SK-N-SH treated with all-trans-retinoic acid at 6 μM for 48 hours (cell line): ENCODE results near the gene SYTL3.

ENCODE experiments used
- ATAC-seq: fragments of 200-7000 bp; cut with Tn5 transposase; 3 replicates; pipeline ENCODE4 v1.9.1; 2020; ENCODE audit warnings: mild to moderate bottlenecking, moderate library complexity
- ARNTL ChIP-seq: fragments of 450-650 bp; formaldehyde crosslinking; IDR thresholded peaks from 2 replicates; pipeline ENCODE4 v1.5.0; 2020; ENCODE audit warnings: low read depth, mild to moderate bottlenecking, moderate library complexity, borderline replicate concordance
- BACH2 ChIP-seq: fragments of 250-450 bp; sonication (Bioruptor Pico); IDR thresholded peaks from 2 replicates; pipeline ENCODE4 v1.9.0; 2021; ENCODE audit warnings: mild to moderate bottlenecking, borderline replicate concordance
- CREB5 ChIP-seq: fragments of 250-450 bp; sonication (Bioruptor Pico); IDR thresholded peaks from 2 replicates; pipeline ENCODE4 v1.5.1; 2020; ENCODE audit warnings: low read depth, mild to moderate bottlenecking, moderate library complexity
- CSDC2 ChIP-seq: fragments of 250-450 bp; sonication (Bioruptor Pico); IDR thresholded peaks from 2 replicates; pipeline ENCODE4 v1.5.0; 2020; ENCODE audit warnings: mild to moderate bottlenecking, moderate library complexity
- CSRNP3 ChIP-seq: fragments of 250-450 bp; sonication (Bioruptor Pico); IDR thresholded peaks from 2 replicates; pipeline ENCODE4 v1.5.1; 2021; ENCODE audit warnings: mild to moderate bottlenecking, moderate library complexity
- ESRRG ChIP-seq: fragments of 250-450 bp; sonication (Bioruptor Pico); IDR thresholded peaks from 2 replicates; pipeline ENCODE4 v1.6.1; 2021; ENCODE audit warnings: mild to moderate bottlenecking
- GLIS3 ChIP-seq: fragments of 250-450 bp; sonication (Bioruptor Pico); IDR thresholded peaks from 2 replicates; pipeline ENCODE4 v1.5.0; 2020; ENCODE audit warnings: mild to moderate bottlenecking, moderate library complexity
- ISL1 ChIP-seq: fragments of 250-450 bp; sonication (Bioruptor Pico); IDR thresholded peaks from 2 replicates; pipeline ENCODE4 v2.1.2; 2022; ENCODE audit warnings: mild to moderate bottlenecking, moderate library complexity
- OSR1 ChIP-seq: fragments of 250-450 bp; sonication (Bioruptor Pico); IDR thresholded peaks from 2 replicates; pipeline ENCODE4 v1.8.0; 2022; ENCODE audit warnings: moderate library complexity, mild to moderate bottlenecking, inconsistent platforms
- PATZ1 ChIP-seq: fragments of 250-450 bp; sonication (Bioruptor Pico); IDR thresholded peaks from 2 replicates; pipeline ENCODE4 v1.8.0; 2020; ENCODE audit warnings: mild to moderate bottlenecking, moderate library complexity, borderline replicate concordance
- PPARA ChIP-seq: fragments of 250-450 bp; sonication (Bioruptor Pico); IDR thresholded peaks from 2 replicates; pipeline ENCODE4 v1.5.0; 2020; ENCODE audit warnings: mild to moderate bottlenecking, borderline replicate concordance
- RARB ChIP-seq: fragments of 250-450 bp; sonication (Bioruptor Pico); IDR thresholded peaks from 2 replicates; pipeline ENCODE4 v1.8.0; 2021; ENCODE audit warnings: mild to moderate bottlenecking, moderate library complexity
- TCF4 ChIP-seq: fragments of 250-450 bp; sonication (Bioruptor Pico); IDR thresholded peaks from 2 replicates; pipeline ENCODE4 v1.8.0; 2021; ENCODE audit warnings: mild to moderate bottlenecking, moderate library complexity, borderline replicate concordance
- TSHZ2 ChIP-seq: fragments of 250-450 bp; sonication (Bioruptor Pico); IDR thresholded peaks from 2 replicates; pipeline ENCODE4 v1.5.0; 2020; ENCODE audit warnings: mild to moderate bottlenecking, moderate library complexity
- ZC3H10 ChIP-seq: fragments of 250-450 bp; sonication (Bioruptor Pico); IDR thresholded peaks from 2 replicates; pipeline ENCODE4 v1.5.1; 2021; ENCODE audit warnings: mild to moderate bottlenecking, moderate library complexity
- ZFP3 ChIP-seq: fragments of 250-450 bp; sonication (Bioruptor Pico); IDR thresholded peaks from 2 replicates; pipeline ENCODE4 v1.5.0; 2020; ENCODE audit warnings: mild to moderate bottlenecking, moderate library complexity
- ZFP30 ChIP-seq: fragments of 450-650 bp; formaldehyde crosslinking; IDR thresholded peaks from 2 replicates; pipeline ENCODE4 v1.5.0; 2022; ENCODE audit warnings: mild to moderate bottlenecking, moderate library complexity
- ZNF565 ChIP-seq: fragments of 450-650 bp; formaldehyde crosslinking; conservative IDR thresholded peaks from 2 replicates; pipeline ENCODE4 v1.5.0; 2020; ENCODE audit warnings: low read depth, mild to moderate bottlenecking, moderate library complexity
- ZNF70 ChIP-seq: fragments of 450-650 bp; formaldehyde crosslinking; IDR thresholded peaks from 2 replicates; pipeline ENCODE4 v1.5.0; 2020; ENCODE audit warnings: mild to moderate bottlenecking, moderate library complexity
- ZNF8 ChIP-seq: fragments of 450-650 bp; formaldehyde crosslinking; IDR thresholded peaks from 2 replicates; pipeline ENCODE4 v1.5.0; 2020; ENCODE audit warnings: mild to moderate bottlenecking, moderate library complexity
- TF ChIP-seq, protein P1 (sequence below): fragments of 250-450 bp; sonication (Bioruptor Pico); IDR thresholded peaks from 2 replicates; pipeline ENCODE4 v1.8.0; 2021; ENCODE audit warnings: low read depth, mild to moderate bottlenecking, moderate library complexity, borderline replicate concordance

SYTL3 gene

DNA sequence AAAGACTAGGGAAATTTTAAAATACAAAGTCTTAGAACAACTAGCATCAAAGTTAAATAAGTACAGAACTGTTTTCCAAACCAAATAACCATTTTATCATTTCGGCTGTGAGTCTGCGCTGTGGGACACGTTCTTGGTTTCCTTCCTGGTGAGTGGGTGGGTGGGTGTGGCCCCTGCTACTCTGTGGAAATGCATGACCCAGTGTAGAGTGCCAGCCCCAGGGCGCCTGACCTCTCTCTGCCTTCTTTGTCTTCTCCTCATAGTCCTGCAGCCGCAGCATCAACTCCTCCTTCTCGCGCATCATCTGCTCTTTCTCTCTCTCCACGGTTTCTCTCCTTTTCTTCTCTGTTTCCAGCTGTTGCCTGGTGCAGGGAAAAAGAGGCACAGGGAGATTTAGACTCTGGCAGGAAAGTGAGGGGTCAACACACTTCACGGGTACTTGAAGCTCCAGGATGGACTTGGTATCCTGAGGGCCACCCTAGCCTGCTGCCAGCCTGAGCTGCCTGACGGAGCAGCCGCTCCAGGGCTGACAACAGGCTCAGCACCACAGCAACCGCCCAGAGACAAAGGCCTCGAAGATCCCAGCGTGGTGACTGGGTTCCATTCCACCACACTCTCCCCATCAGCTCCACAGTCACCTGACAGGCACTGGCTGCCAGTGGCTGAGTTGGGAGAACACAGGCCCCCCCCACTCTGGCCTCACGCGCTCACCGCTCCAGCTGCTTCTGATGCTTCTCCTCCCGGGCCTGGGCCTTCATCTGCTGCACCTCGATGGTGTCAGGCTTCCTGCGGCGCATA lies 120.9 kb downstream of the SYTL3 start:
- no peak for ATAC-seq
- TF ChIP-seq ZNF70 (CRISPR knock-in tag) = no peak
- no peak for TF ChIP-seq GLIS3 (CRISPR knock-in tag)
- no peak for TF ChIP-seq ZC3H10
- TF ChIP-seq RARB (CRISPR knock-in tag) = no peak
- no peak for TF ChIP-seq OSR1
- no peak for TF ChIP-seq CSDC2 (CRISPR knock-in tag)
- TF ChIP-seq ARNTL = no peak
- no peak for TF ChIP-seq BACH2
- no peak for TF ChIP-seq TCF4 (CRISPR knock-in tag)
- TF ChIP-seq CREB5 = no peak

DNA sequence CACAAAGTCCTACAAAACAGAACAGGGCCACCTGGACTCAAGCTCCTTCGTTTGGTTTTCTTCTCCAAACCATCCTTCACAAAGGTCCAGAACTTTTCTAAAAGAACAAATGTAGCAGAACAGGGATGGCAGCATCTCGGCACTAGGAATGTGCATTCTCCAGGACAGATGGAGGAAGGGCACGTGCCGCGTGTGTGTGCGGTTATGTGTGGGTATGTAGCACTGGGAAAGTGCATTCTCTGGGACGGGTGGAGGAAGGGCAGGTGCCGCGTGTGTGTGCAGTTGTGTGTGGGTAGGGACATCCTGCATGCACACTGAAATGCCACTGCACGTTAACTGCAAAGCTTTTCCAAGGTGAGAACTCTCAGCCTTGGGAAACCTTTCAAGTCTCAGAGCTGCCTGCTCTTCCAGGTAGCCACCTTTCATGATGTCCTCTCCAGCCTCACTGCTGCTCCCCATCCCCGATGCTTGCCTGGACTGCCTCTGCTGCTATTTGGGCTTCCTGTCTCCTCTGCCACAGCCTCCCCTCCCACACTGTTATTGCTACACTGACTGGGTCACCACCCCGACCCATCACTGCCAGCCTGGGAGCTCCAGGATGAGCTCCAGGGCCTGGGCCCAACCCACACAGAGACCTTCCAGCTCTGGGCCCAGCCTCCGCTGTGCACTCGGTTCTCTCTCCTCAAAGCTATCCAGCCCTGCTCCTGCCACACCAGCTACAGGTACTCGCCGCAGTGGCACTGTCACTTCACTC lies 121.7 kb downstream of the SYTL3 start:
- TF ChIP-seq ISL1 (CRISPR knock-in tag) (no peak), PATZ1 (no peak), ZFP3 (no peak), ZNF70 (CRISPR knock-in tag) (no peak), ZNF565 (no peak), ARNTL (no peak), ESRRG (no peak), CSRNP3 (CRISPR knock-in tag) (no peak), ZFP30 (CRISPR knock-in tag) (no peak), OSR1 (no peak), ZC3H10 (no peak), ZNF8 (CRISPR knock-in tag) (no peak), RARB (CRISPR knock-in tag) (no peak), TSHZ2 (CRISPR knock-in tag) (no peak), BACH2 (no peak), PPARA (CRISPR knock-in tag) (no peak), CREB5 (no peak), TCF4 (CRISPR knock-in tag) (no peak)
- TF ChIP-seq, protein P1, sequence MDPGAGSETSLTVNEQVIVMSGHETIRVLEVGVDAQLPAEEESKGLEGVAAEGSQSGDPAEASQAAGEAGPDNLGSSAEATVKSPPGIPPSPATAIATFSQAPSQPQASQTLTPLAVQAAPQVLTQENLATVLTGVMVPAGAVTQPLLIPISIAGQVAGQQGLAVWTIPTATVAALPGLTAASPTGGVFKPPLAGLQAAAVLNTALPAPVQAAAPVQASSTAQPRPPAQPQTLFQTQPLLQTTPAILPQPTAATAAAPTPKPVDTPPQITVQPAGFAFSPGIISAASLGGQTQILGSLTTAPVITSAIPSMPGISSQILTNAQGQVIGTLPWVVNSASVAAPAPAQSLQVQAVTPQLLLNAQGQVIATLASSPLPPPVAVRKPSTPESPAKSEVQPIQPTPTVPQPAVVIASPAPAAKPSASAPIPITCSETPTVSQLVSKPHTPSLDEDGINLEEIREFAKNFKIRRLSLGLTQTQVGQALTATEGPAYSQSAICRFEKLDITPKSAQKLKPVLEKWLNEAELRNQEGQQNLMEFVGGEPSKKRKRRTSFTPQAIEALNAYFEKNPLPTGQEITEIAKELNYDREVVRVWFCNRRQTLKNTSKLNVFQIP (CRISPR knock-in tag) = no peak
- ATAC-seq = no peak
